Panc1 (cell line): ENCODE data around the gene PIWIL4. TPM values are rescaled to one million over a fixed set of nuclear protein-coding genes. Genes with fewer than 3 reads are reported as not detected.

ENCODE experiments used
- ATAC-seq: fragments of 200-7000 bp; cut with Tn5 transposase; 2 replicates; pipeline ENCODE4 v1.9.1; 2020; ENCODE audit warnings: mild to moderate bottlenecking, moderate library complexity
- BruUV-seq: library from RNA; stranded (reverse); fragments of 400-500 nt; replicated peaks from 2 replicates; lab custom pipeline; 2021; lab: Mats Ljungman, UMichigan
- CTCF ChIA-PET: fragments of 300-600 bp; sonication (Branson Sonifier 250); formaldehyde crosslinking; loops from one replicate; lab custom pipeline; 2022; ENCODE audit warnings: antibody characterized with exemption; lab: Charles Lee
- POLR2A ChIA-PET: fragments of 300-600 bp; sonication (Branson Sonifier 250); formaldehyde crosslinking; loops from one replicate; lab custom pipeline; 2022; ENCODE audit warnings: antibody characterized with exemption; lab: Charles Lee
- DNase-seq: peaks from one replicate; pipeline ENCODE4 v3.0.0-alpha.2; 2010; ENCODE audit warnings: low read depth, low spot score
- H3K27ac ChIP-seq: 2 replicates; pipeline ENCODE4 v1.5.1; 2011; ENCODE audit warnings: mild to moderate bottlenecking, low read length, inconsistent platforms
- H3K27me3 ChIP-seq: fragments of 200-500 bp; sonication (Bioruptor generic); 2 replicates; pipeline ENCODE4 v1.6.0; 2014; ENCODE audit warnings: low read length, inconsistent platforms; ENCODE audit not compliant: control insufficient read depth, insufficient read depth
- H3K36me3 ChIP-seq: fragments of 200-500 bp; sonication (Bioruptor generic); 2 replicates; pipeline ENCODE4 v1.5.1; 2014; ENCODE audit warnings: inconsistent platforms, mild to moderate bottlenecking, low read length, moderate library complexity; ENCODE audit not compliant: control insufficient read depth, insufficient read depth
- H3K4me1 ChIP-seq: 2 replicates; pipeline ENCODE4 v1.5.1; 2011; ENCODE audit warnings: inconsistent platforms, mild to moderate bottlenecking, low read length, moderate library complexity; ENCODE audit not compliant: control insufficient read depth, insufficient read depth
- H3K4me3 ChIP-seq, 2 experiments: 2 replicates each; pipeline ENCODE4 v1.5.1; 2011 to 2012; ENCODE audit warnings: low read depth in 2 of 2, low read length in 2 of 2, mild to moderate bottlenecking in 2 of 2, inconsistent platforms in 1 of 2, moderate library complexity in 1 of 2
- H3K9me3 ChIP-seq: fragments of 200-500 bp; sonication (Bioruptor generic); 2 replicates; pipeline ENCODE4 v1.5.1; 2014; ENCODE audit warnings: low read depth, mild to moderate bottlenecking, inconsistent platforms, low read length, moderate library complexity; ENCODE audit not compliant: control insufficient read depth, insufficient read depth
- CTCF ChIP-seq: fragments of 450-650 bp; IDR thresholded peaks from 2 replicates; pipeline ENCODE4 v1.5.1; 2017; ENCODE audit warnings: mild to moderate bottlenecking
- POLR2AphosphoS5 ChIP-seq: IDR thresholded peaks from 2 replicates; pipeline ENCODE4 v1.6.1; 2012; ENCODE audit warnings: mild to moderate bottlenecking, low read depth, low read length, moderate library complexity
- REST ChIP-seq, 2 experiments: IDR thresholded peaks; 2 replicates each; pipeline ENCODE4 v1.6.1; 2011 to 2012; ENCODE audit warnings: low read depth in 2 of 2, control low read depth in 1 of 2, low read length in 1 of 2, mild to moderate bottlenecking in 1 of 2, moderate library complexity in 1 of 2; ENCODE audit not compliant: insufficient read depth in 1 of 2
- SIN3A ChIP-seq: IDR thresholded peaks from 2 replicates; pipeline ENCODE4 v1.6.1; 2012; ENCODE audit warnings: low read depth, mild to moderate bottlenecking, low read length, moderate library complexity, borderline replicate concordance; ENCODE audit not compliant: insufficient read depth
- TCF7L2 ChIP-seq: IDR thresholded peaks from 2 replicates; pipeline ENCODE4 v1.6.1; 2011; ENCODE audit warnings: mild to moderate bottlenecking, low read depth, low read length, inconsistent platforms
- in situ Hi-C: cut with HindIII; loops from 2 replicates; pipeline ENCODE4 v1.10.0; 2016; ENCODE audit warnings: low sequenced_read_pairs, low pct_unique_long_range_greater_than_20kb
- intact Hi-C: fragments of 100-400 bp; cut with micrococcal nuclease; formaldehyde crosslinking; loops from one replicate; pipeline ENCODE4 v1.10.0; 2022; ENCODE audit not compliant: unreplicated experiment
- total RNA-seq: library from RNA; stranded (reverse); gene quantifications from one replicate; pipeline ENCODE4 v1.2.1, GENCODE V29; 2021; ENCODE audit not compliant: unreplicated experiment

Gene PIWIL4
- total RNA-seq, 1 experiment from 2014 or later = 2.1 TPM

GRCh38 chr11:94662846-94663390 lies 95.8 kb downstream of the PIWIL4 start:
- ChIA-PET CTCF (no interaction called here), POLR2A (no interaction called here)
- no peak for ATAC-seq

GRCh38 chr11:94664346-94664745 lies 97.2 kb downstream of the PIWIL4 start:
- ChIA-PET POLR2A (no interaction called here), CTCF (no interaction called here)
- Histone ChIP-seq H3K27me3 (peaks cover 4% of the 10 kb centered on the region; the same call in 1 of the 2 replicates), H3K9me3 (no peaks in the 10 kb centered on the region), H3K4me3 (no peak overlapping the region), H3K27ac (no peak overlapping the region; the same call in 1 of the 2 replicates), H3K4me1 (no peaks in the 10 kb centered on the region), H3K36me3 (no peaks in the 10 kb centered on the region)
- no TSS peak for BruUV-seq
- in situ Hi-C loops = no loop called here
- intact Hi-C loops = no loop called here
- no peak for ATAC-seq
- DNase-seq = no peak
- TF ChIP-seq TCF7L2 (no peak), REST (IDR thresholded peaks at IDR 0.05; ENCODE audit: insufficient read depth in 1 of 2, low read depth in 2 of 2, low read length in 1 of 2) (no peak), POLR2AphosphoS5 (no peak), CTCF (no peak), SIN3A (no peak)

More at GRCh38 chr11:94662846-94663390, 95.8 kb downstream of the PIWIL4 start:
- Histone ChIP-seq H3K27ac (no peak overlapping the region), H3K36me3 (no peaks in the 10 kb centered on the region), H3K27me3 (peaks cover 4% of the 10 kb centered on the region; the same call in 1 of the 2 replicates), H3K9me3 (no peaks in the 10 kb centered on the region), H3K4me3 (no peak overlapping the region), H3K4me1 (no peaks in the 10 kb centered on the region)
- TF ChIP-seq TCF7L2 (no peak), POLR2AphosphoS5 (no peak)
- in situ Hi-C loops = no loop called here
- BruUV-seq = no TSS peak
- intact Hi-C loops = no loop called here
- DNase-seq = no peak

- Histone ChIP-seq H3K36me3 (no peaks in the 10 kb centered on the region), H3K4me3 (no peak overlapping the region), H3K27me3 (peaks cover 4% of the 10 kb centered on the region; the same call in 1 of the 2 replicates), H3K4me1 (no peaks in the 10 kb centered on the region), H3K27ac (no peak overlapping the region), H3K9me3 (no peaks in the 10 kb centered on the region)
- in situ Hi-C loops = no loop called here
- intact Hi-C loops = no loop called here
- BruUV-seq = no TSS peak
- ChIA-PET POLR2A (no interaction called here), CTCF (no interaction called here)
- DNase-seq (no peak), ATAC-seq (no peak; the same call in 1 of the 2 replicates)
- no peak for TF ChIP-seq SIN3A
- TF ChIP-seq CTCF = no peak
- TF ChIP-seq POLR2AphosphoS5 = no peak
- no peak for TF ChIP-seq TCF7L2
- TF ChIP-seq REST (IDR thresholded peaks at IDR 0.05; ENCODE audit: insufficient read depth in 1 of 2, low read depth in 2 of 2, low read length in 1 of 2) = no peak
Measured at GRCh38 chr11:94665116-94665659, 98.0 kb downstream of the PIWIL4 start.
